K562 (cell line): ENCODE data around the gene OR9G4.

Experiments used
- CTCF ChIP-seq, 3 experiments: IDR thresholded peaks in 2 of 3; conservative IDR thresholded peaks in 1 of 3; 2 replicates each; pipeline ENCODE4 v1.5.1; 2011 to 2012; ENCODE audit warnings: low read length in 3 of 3, mild to moderate bottlenecking in 3 of 3, control low read depth in 2 of 3, improper control_type of control experiment in 1 of 3, inconsistent platforms in 1 of 3, low read depth in 1 of 3, mixed read lengths in 1 of 3, moderate library complexity in 1 of 3; ENCODE audit not compliant: insufficient read depth in 2 of 3
- CUX1 ChIP-seq: fragments of 200-800 bp; sonication (Bioruptor generic); IDR thresholded peaks from 2 replicates; pipeline ENCODE4 v1.6.1; 2016; ENCODE audit warnings: missing genetic modification characterization, missing compliant biosample characterization
- GABPB2 ChIP-seq: fragments of 250-450 bp; sonication (Bioruptor Pico); conservative IDR thresholded peaks from 2 replicates; pipeline ENCODE4 v1.5.1; 2021; ENCODE audit warnings: mild to moderate bottlenecking
- GATA2 ChIP-seq: sonication (generic); formaldehyde crosslinking; IDR thresholded peaks from 2 replicates; pipeline ENCODE4 v1.4.0; 2020; ENCODE audit warnings: mild to moderate bottlenecking, missing genetic modification reagents
- NCOA2 ChIP-seq, 2 experiments: fragments of 450-650 bp; IDR thresholded peaks; 2 replicates each; pipeline ENCODE4 v1.6.1; 2018; ENCODE audit warnings: mild to moderate bottlenecking in 2 of 2, moderate library complexity in 1 of 2; ENCODE audit not compliant: partially characterized antibody in 2 of 2
- POLR2A ChIP-seq: fragments of 450-650 bp; conservative IDR thresholded peaks from 2 replicates; pipeline ENCODE4 v1.6.1; 2016
- RCOR1 ChIP-seq, 2 experiments: IDR thresholded peaks; 2 replicates each; pipeline ENCODE4 v1.6.1; 2012; ENCODE audit warnings: low read depth in 2 of 2, low read length in 2 of 2, borderline replicate concordance in 1 of 2, improper control_type of control experiment in 1 of 2
- SMC3 ChIP-seq: conservative IDR thresholded peaks from 2 replicates; pipeline ENCODE4 v1.6.1; 2011; ENCODE audit warnings: low read depth, low read length, improper control_type of control experiment; ENCODE audit not compliant: insufficient read depth
- SNAPC5 ChIP-seq: fragments of 250-450 bp; sonication (Bioruptor Pico); IDR thresholded peaks from 2 replicates; pipeline ENCODE4 v1.8.0; 2021; ENCODE audit warnings: moderate library complexity, mild to moderate bottlenecking, inconsistent platforms
- ZNF436 ChIP-seq: fragments of 250-450, 450-650 bp; sonication (Bioruptor Pico); formaldehyde crosslinking; IDR thresholded peaks from 2 replicates; pipeline ENCODE4 v1.7.0; 2020; ENCODE audit warnings: mild to moderate bottlenecking

GRCh38 chr11:56776809-56777208, 28.3 kb upstream of the OR9G4 start:
- TF ChIP-seq SMC3 (no peak), RCOR1 (IDR thresholded peaks at IDR 0.05; ENCODE audit: borderline replicate concordance in 1 of 2, low read depth in 2 of 2, low read length in 2 of 2) (no peak), NCOA2 (IDR thresholded peaks at IDR 0.05; ENCODE audit: partially characterized antibody in 2 of 2) (no peak), CUX1 (no peak), SNAPC5 (no peak), POLR2A (no peak), CTCF (IDR thresholded peaks at IDR 0.05 in 2 of 3, conservative IDR thresholded peaks at IDR 0.05 in 1 of 3; ENCODE audit: insufficient read depth in 2 of 3, low read depth in 1 of 3, low read length in 3 of 3) (no peak), GABPB2 (CRISPR knock-in tag) (no peak), ZNF436 (CRISPR knock-in tag) (no peak), GATA2 (no peak)
